Measurements from ENCODE around the gene MPZL2. TPM values are rescaled to one million over a fixed set of nuclear protein-coding genes. Genes with fewer than 3 reads are reported as not detected.
"Not testable (repeated sequence)": the region's sequence is repeated elsewhere in the genome, so short reads cannot be mapped to it uniquely, and the experiment has no call there.

MPZL2 gene
- total RNA-seq, 1 donor = not detected

DNA sequence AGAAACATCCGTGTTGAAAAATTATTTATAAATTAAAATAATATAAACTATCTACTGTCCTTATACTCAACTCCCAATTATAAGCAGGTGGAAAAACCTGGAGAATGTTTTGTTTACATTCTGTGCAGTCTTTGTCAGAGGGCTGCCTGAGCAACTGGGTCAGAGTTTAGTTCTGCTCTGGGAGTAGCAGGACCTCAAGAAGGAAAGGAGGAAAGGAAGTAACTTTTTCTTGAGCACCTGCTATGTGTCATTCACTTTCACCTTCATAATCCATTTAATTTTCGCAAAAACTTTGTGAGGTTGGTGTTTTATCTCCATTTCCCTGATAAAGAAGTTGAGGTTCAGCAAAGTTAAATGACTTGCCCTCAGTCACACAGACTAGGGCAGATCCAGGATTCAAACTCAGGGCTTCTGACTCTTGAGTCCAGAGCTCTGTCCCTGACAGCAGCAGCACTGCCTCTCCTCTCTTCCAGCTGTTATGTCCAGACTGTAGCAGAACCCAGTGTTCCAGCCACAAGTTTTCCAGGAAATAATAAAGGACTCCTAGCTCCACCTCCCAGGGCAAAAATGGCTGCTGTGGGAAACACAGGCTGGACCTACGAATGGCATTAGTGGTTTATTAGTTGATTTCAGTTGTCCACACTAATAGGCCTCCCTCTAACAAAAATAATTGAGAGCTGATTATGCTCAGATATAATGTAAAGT, 46.8 kb upstream of the MPZL2 start:
- no peaks in the 10 kb centered on the region for H3K36me3 ChIP-seq (ENCODE audit: insufficient read depth, low read length)
- no peak overlapping the region for H2AFZ ChIP-seq (ENCODE audit: low read length)
- H3K9me3 ChIP-seq (ENCODE audit: low read depth, low read length) = no peaks in the 10 kb centered on the region
- H3K4me3 ChIP-seq (ENCODE audit: insufficient read depth, low read length) = no peak overlapping the region
- H3K4me2 ChIP-seq (ENCODE audit: insufficient read depth, low read length) = no peak overlapping the region
- H3K27ac ChIP-seq (ENCODE audit: low read depth, low read length) = no peak overlapping the region
- peaks cover 3% of the 10 kb centered on the region for H3K27me3 ChIP-seq (ENCODE audit: insufficient read depth, low read length)
- no peaks in the 10 kb centered on the region for H3K4me1 ChIP-seq (ENCODE audit: insufficient read depth, low read length)
- TF ChIP-seq, protein P1, sequence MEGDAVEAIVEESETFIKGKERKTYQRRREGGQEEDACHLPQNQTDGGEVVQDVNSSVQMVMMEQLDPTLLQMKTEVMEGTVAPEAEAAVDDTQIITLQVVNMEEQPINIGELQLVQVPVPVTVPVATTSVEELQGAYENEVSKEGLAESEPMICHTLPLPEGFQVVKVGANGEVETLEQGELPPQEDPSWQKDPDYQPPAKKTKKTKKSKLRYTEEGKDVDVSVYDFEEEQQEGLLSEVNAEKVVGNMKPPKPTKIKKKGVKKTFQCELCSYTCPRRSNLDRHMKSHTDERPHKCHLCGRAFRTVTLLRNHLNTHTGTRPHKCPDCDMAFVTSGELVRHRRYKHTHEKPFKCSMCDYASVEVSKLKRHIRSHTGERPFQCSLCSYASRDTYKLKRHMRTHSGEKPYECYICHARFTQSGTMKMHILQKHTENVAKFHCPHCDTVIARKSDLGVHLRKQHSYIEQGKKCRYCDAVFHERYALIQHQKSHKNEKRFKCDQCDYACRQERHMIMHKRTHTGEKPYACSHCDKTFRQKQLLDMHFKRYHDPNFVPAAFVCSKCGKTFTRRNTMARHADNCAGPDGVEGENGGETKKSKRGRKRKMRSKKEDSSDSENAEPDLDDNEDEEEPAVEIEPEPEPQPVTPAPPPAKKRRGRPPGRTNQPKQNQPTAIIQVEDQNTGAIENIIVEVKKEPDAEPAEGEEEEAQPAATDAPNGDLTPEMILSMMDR (IDR thresholded peaks at IDR 0.05; ENCODE audit: extremely low read depth, low read depth, low read length) = no peak
- no peaks in the 10 kb centered on the region for H3K79me2 ChIP-seq (ENCODE audit: insufficient read depth, low read length)
- H4K20me1 ChIP-seq (ENCODE audit: insufficient read depth, low read length) = no peaks in the 10 kb centered on the region
- no peak for DNase-seq (ENCODE audit: insufficient read length, low spot score, missing footprints)

DNA sequence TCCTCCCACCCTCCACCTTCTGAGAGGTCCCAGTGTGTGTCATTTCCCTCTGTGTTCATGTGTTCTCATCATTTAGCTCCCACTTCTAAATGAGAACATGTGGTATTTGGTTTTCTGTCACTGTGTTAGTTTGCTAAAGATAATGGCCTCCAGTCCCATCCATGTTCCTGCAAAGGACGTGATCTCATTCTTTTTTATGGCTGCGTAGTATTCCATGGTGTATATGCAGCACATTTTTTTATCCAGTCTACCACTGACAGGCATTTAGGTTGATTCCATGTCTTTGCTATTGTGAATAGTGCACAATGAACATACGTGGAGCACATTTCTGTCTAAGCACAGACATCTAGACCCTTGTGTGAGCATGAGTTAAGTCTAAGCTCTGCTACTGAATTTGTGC, 46.2 kb upstream of the MPZL2 start:
- Histone ChIP-seq H3K27ac (ENCODE audit: low read depth, low read length) (no peak overlapping the region), H2AFZ (ENCODE audit: low read length) (no peak overlapping the region), H3K79me2 (ENCODE audit: insufficient read depth, low read length) (no peaks in the 10 kb centered on the region), H3K4me2 (ENCODE audit: insufficient read depth, low read length) (no peak overlapping the region), H3K4me1 (ENCODE audit: insufficient read depth, low read length) (no peaks in the 10 kb centered on the region), H3K27me3 (ENCODE audit: insufficient read depth, low read length) (peaks cover 3% of the 10 kb centered on the region), H3K4me3 (ENCODE audit: insufficient read depth, low read length) (no peak overlapping the region), H3K36me3 (ENCODE audit: insufficient read depth, low read length) (no peaks in the 10 kb centered on the region), H4K20me1 (ENCODE audit: insufficient read depth, low read length) (no peaks in the 10 kb centered on the region), H3K9me3 (ENCODE audit: low read depth, low read length) (no peaks in the 10 kb centered on the region)
- TF ChIP-seq, protein P1 (IDR thresholded peaks at IDR 0.05; ENCODE audit: extremely low read depth, low read depth, low read length) = no peak
- DNase-seq (ENCODE audit: insufficient read length, low spot score, missing footprints) = no peak

DNA sequence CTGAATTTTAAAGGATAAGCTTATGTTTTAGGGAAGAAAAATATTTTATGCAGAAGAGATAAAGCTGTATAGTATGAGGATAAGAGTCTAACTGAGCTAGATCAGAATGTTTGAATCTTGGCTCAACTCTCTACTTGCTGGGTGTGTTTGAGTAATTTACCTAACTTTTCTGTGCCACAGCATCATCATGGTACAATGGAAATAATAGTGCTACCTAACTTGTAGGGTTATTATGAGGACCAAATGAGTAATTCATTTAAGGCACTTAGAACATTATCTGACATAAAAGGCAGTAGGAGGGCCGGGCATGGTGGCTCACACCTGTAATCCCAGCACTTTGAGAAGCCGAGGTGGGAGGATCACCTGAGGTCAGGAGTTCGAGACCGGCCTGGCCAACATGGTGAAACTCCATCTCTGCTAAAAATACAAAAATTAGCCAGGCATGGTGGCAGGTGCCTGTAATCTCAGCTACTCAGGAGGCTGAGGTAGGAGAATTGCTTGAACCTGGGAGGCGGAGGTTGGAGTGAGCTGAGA, 45.0 kb upstream of the MPZL2 start:
- not testable (repeated sequence) for H2AFZ ChIP-seq (ENCODE audit: low read length); DNase-seq (ENCODE audit: insufficient read length, low spot score, missing footprints); H4K20me1 ChIP-seq (ENCODE audit: insufficient read depth, low read length); H3K4me1 ChIP-seq (ENCODE audit: insufficient read depth, low read length); H3K27me3 ChIP-seq (ENCODE audit: insufficient read depth, low read length); H3K4me3 ChIP-seq (ENCODE audit: insufficient read depth, low read length); H3K36me3 ChIP-seq (ENCODE audit: insufficient read depth, low read length); H3K9me3 ChIP-seq (ENCODE audit: low read depth, low read length); H3K27ac ChIP-seq (ENCODE audit: low read depth, low read length); H3K4me2 ChIP-seq (ENCODE audit: insufficient read depth, low read length); H3K79me2 ChIP-seq (ENCODE audit: insufficient read depth, low read length)

DNA sequence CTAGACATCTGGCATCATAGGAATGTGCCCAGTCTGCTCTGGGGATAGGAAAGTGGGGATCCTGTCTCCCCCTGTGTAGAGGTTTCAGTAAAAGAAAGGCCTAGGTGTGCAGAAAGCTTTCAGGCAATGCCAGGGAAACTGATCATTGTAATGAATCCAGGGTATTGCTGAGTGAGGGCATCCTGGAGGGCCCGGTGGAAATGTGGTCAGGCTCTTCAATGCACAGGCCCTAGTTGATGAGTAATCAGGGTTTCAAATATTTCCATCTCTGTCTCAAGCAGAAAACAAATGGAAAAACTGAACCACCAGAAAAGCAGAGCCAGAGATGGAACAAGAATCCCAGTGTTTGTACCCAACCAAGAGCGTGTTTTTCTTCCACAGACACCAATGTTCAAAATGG, 42.5 kb upstream of the MPZL2 start:
- H3K36me3 ChIP-seq (ENCODE audit: insufficient read depth, low read length) = no peaks in the 10 kb centered on the region
- no peak overlapping the region for H3K27ac ChIP-seq (ENCODE audit: low read depth, low read length)
- no peak overlapping the region for H3K4me3 ChIP-seq (ENCODE audit: insufficient read depth, low read length)
- TF ChIP-seq, protein P1 (IDR thresholded peaks at IDR 0.05; ENCODE audit: extremely low read depth, low read depth, low read length) = no peak
- no peak overlapping the region for H3K4me2 ChIP-seq (ENCODE audit: insufficient read depth, low read length)
- no peaks in the 10 kb centered on the region for H3K4me1 ChIP-seq (ENCODE audit: insufficient read depth, low read length)
- H3K27me3 ChIP-seq (ENCODE audit: insufficient read depth, low read length) = peaks cover 2% of the 10 kb centered on the region
- H2AFZ ChIP-seq (ENCODE audit: low read length) = no peak overlapping the region
- no peaks in the 10 kb centered on the region for H3K9me3 ChIP-seq (ENCODE audit: low read depth, low read length)
- DNase-seq (ENCODE audit: insufficient read length, low spot score, missing footprints) = no peak
- no peaks in the 10 kb centered on the region for H3K79me2 ChIP-seq (ENCODE audit: insufficient read depth, low read length)
- no peaks in the 10 kb centered on the region for H4K20me1 ChIP-seq (ENCODE audit: insufficient read depth, low read length)

Data from osteoblast (primary cell).